ENCODE measurements around the gene OR5M11. TPM values are rescaled to one million over a fixed set of nuclear protein-coding genes. Genes with fewer than 3 reads are reported as not detected.

OR5M11 gene
- total RNA-seq, 1 donor from 2014 or later: not detected

DNA sequence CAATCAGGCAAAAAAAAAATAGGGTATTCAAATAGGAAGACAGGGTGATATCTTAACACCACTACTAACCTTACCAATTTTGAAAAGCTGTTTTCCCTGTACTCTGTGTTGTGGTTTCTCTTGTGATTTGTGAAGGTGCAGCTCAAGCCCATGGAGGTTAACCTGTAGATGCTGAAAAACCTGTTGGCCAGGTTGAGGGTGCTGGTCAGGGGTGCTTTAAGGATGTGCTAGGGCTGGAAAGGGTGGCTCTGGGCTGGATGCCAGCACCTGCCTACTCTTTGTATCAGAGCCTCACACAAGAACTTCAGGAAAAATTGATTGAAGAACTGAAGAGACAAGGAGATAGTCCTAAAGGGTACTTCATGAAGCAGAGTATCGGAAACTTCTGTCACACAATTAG is 33.6 kb downstream of the OR5M11 start:
- no peaks in the 10 kb centered on the region for H3K4me1 ChIP-seq
- H3K4me3 Mint-ChIP-seq: no peak overlapping the region
- H3K27me3 ChIP-seq: no peaks in the 10 kb centered on the region
- no peak for DNase-seq (ENCODE audit: low spot score)
- H3K9me3 Mint-ChIP-seq: no peaks in the 10 kb centered on the region
- no peaks in the 10 kb centered on the region for H3K79me2 ChIP-seq (ENCODE audit: low read depth)
- no peak overlapping the region for H3K27ac Mint-ChIP-seq
- no peak overlapping the region for H3K27ac ChIP-seq
- H3K36me3 Mint-ChIP-seq: no peaks in the 10 kb centered on the region
- no peak overlapping the region for H3K4me3 ChIP-seq
- TF ChIP-seq EZH2phosphoT487 (IDR thresholded peaks at IDR 0.05): no peak
- TF ChIP-seq, protein P1, sequence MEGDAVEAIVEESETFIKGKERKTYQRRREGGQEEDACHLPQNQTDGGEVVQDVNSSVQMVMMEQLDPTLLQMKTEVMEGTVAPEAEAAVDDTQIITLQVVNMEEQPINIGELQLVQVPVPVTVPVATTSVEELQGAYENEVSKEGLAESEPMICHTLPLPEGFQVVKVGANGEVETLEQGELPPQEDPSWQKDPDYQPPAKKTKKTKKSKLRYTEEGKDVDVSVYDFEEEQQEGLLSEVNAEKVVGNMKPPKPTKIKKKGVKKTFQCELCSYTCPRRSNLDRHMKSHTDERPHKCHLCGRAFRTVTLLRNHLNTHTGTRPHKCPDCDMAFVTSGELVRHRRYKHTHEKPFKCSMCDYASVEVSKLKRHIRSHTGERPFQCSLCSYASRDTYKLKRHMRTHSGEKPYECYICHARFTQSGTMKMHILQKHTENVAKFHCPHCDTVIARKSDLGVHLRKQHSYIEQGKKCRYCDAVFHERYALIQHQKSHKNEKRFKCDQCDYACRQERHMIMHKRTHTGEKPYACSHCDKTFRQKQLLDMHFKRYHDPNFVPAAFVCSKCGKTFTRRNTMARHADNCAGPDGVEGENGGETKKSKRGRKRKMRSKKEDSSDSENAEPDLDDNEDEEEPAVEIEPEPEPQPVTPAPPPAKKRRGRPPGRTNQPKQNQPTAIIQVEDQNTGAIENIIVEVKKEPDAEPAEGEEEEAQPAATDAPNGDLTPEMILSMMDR (IDR thresholded peaks at IDR 0.05): no peak
- no peak overlapping the region for H3K4me2 ChIP-seq
- H3K36me3 ChIP-seq: no peaks in the 10 kb centered on the region
- H3F3A ChIP-seq (ENCODE audit: low read depth): no peaks in the 10 kb centered on the region
- no peaks in the 10 kb centered on the region for H4K20me1 ChIP-seq (ENCODE audit: low read depth)
- no peaks in the 10 kb centered on the region for H3K4me1 Mint-ChIP-seq
- H3K27me3 Mint-ChIP-seq (ENCODE audit: insufficient read depth, low read depth): peaks cover 2% of the 10 kb centered on the region
- no peak overlapping the region for H3K9ac ChIP-seq
- no peaks in the 10 kb centered on the region for H3K9me3 ChIP-seq (ENCODE audit: low read depth)
- no peak overlapping the region for H2AFZ ChIP-seq (replicated peaks)

DNA sequence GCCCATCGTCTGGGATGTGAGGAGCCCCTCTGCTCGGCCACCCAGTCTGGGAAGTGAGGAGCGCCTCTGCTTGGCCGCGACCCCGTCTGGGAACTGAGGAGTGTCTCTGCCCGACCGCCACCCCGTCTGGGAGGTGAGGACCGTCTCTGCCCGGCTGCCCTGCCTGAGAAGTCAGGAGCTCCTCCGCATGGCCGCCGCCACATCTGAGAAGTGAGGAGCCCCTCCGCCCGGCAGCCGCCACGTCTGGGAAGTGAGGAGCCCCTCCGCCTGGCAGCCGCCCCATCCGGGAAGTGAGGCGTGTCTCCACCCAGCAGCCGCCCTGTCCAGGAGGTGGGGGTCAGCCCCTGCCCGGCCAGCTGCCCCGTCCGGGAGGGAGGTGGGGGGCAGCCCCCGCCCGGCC is 46.0 kb downstream of the OR5M11 start:
- no peaks in the 10 kb centered on the region for H3K4me1 Mint-ChIP-seq
- DNase-seq (ENCODE audit: low spot score): no peak

DNA sequence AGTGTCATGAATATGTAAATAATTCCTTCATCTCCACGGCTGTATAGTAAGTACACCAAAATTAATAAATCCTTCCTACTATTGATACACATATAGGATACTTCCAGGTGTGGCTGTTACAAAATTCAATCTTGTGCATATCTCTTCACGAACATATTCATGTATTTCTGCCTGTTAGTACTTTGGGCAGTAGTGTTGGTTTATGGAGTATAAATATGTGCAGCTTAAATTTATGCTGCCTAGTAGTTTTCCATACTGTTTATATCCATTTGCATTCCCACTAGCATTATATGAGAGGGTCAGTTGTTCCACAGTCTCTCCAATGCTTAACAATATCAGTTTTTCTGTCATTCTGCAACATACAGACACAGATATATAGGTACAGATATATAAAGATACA is 47.9 kb downstream of the OR5M11 start:
- Histone ChIP-seq H2AFZ (replicated peaks) (no peak overlapping the region), H3K36me3 (no peaks in the 10 kb centered on the region), H3K9me3 (ENCODE audit: low read depth) (no peaks in the 10 kb centered on the region), H3F3A (ENCODE audit: low read depth) (no peaks in the 10 kb centered on the region), H3K4me2 (no peak overlapping the region), H4K20me1 (ENCODE audit: low read depth) (no peaks in the 10 kb centered on the region), H3K4me1 (no peaks in the 10 kb centered on the region), H3K9ac (no peak overlapping the region), H3K79me2 (ENCODE audit: low read depth) (no peaks in the 10 kb centered on the region), H3K4me3 (no peak overlapping the region), H3K27me3 (no peaks in the 10 kb centered on the region), H3K27ac (no peak overlapping the region)
- peaks cover 4% of the 10 kb centered on the region for H3K27me3 Mint-ChIP-seq (ENCODE audit: insufficient read depth, low read depth)
- H3K4me1 Mint-ChIP-seq: no peaks in the 10 kb centered on the region
- no peak overlapping the region for H3K27ac Mint-ChIP-seq
- TF ChIP-seq EZH2phosphoT487 (IDR thresholded peaks at IDR 0.05) (no peak), EZH2 (IDR thresholded peaks at IDR 0.05) (no peak)
- TF ChIP-seq, protein P1 (IDR thresholded peaks at IDR 0.05): no peak
- peaks cover 2% of the 10 kb centered on the region for H3K9me3 Mint-ChIP-seq
- H3K4me3 Mint-ChIP-seq: no peak overlapping the region
- no peaks in the 10 kb centered on the region for H3K36me3 Mint-ChIP-seq
- DNase-seq (ENCODE audit: low spot score): no peak

More for the DNA sequence above, 46.0 kb downstream of the OR5M11 start:
- peaks cover 4% of the 10 kb centered on the region for H3K27me3 Mint-ChIP-seq (ENCODE audit: insufficient read depth, low read depth)
- H3K9me3 ChIP-seq (ENCODE audit: low read depth): no peaks in the 10 kb centered on the region
- peaks cover 2% of the 10 kb centered on the region for H3K9me3 Mint-ChIP-seq
- no peaks in the 10 kb centered on the region for H3K79me2 ChIP-seq (ENCODE audit: low read depth)
- TF ChIP-seq, protein P1 (IDR thresholded peaks at IDR 0.05): no peak
- TF ChIP-seq EZH2 (IDR thresholded peaks at IDR 0.05): no peak
- no peak overlapping the region for H3K4me3 Mint-ChIP-seq
- no peak overlapping the region for H3K27ac ChIP-seq
- H3K36me3 Mint-ChIP-seq: no peaks in the 10 kb centered on the region
- H3K9ac ChIP-seq: no peak overlapping the region
- no peak overlapping the region for H3K4me3 ChIP-seq
- H4K20me1 ChIP-seq (ENCODE audit: low read depth): no peaks in the 10 kb centered on the region
- no peaks in the 10 kb centered on the region for H3K36me3 ChIP-seq
- H3K27ac Mint-ChIP-seq: no peak overlapping the region
- H3K4me2 ChIP-seq: no peak overlapping the region
- H2AFZ ChIP-seq (replicated peaks): no peak overlapping the region
- no peaks in the 10 kb centered on the region for H3K4me1 ChIP-seq
- H3F3A ChIP-seq (ENCODE audit: low read depth): no peaks in the 10 kb centered on the region
- no peaks in the 10 kb centered on the region for H3K27me3 ChIP-seq

Other genes starting within 250 kb of the OR5M11 start
- gene OR8K3, start 228.1 kb downstream of the OR5M11 start, total RNA-seq (ENCODE audit: low replicate concordance): not detected in 2 replicates
- not detected in 2 replicates for gene OR8K1, start 197.2 kb downstream of the OR5M11 start, total RNA-seq (ENCODE audit: low replicate concordance)
- gene OR8J1, start 189.0 kb downstream of the OR5M11 start, total RNA-seq (ENCODE audit: low replicate concordance): not detected in 2 replicates
- not detected in 2 replicates for gene OR8U1, start 167.6 kb downstream of the OR5M11 start, total RNA-seq (ENCODE audit: low replicate concordance)
- gene OR5AL1, start 130.6 kb downstream of the OR5M11 start, total RNA-seq (ENCODE audit: low replicate concordance): not detected in 2 replicates
- gene OR5M3, start 69.9 kb downstream of the OR5M11 start, total RNA-seq (ENCODE audit: low replicate concordance): not detected in 2 replicates
- not detected in 2 replicates for gene OR5M8, start 51.9 kb downstream of the OR5M11 start, total RNA-seq (ENCODE audit: low replicate concordance)
- not detected in 2 replicates for gene OR5M10, start 34.5 kb upstream of the OR5M11 start, total RNA-seq (ENCODE audit: low replicate concordance)
- gene OR5M1, start 71.6 kb upstream of the OR5M11 start, total RNA-seq (ENCODE audit: low replicate concordance): not detected in 2 replicates
- gene OR5AP2, start 99.2 kb upstream of the OR5M11 start, total RNA-seq (ENCODE audit: low replicate concordance): not detected in 2 replicates
- not detected in 2 replicates for gene OR5AR1, start 120.4 kb upstream of the OR5M11 start, total RNA-seq (ENCODE audit: low replicate concordance)
- gene OR9G1, start 155.8 kb upstream of the OR5M11 start, total RNA-seq (ENCODE audit: low replicate concordance): not detected in 2 replicates
- gene OR9G4, start 205.4 kb upstream of the OR5M11 start, total RNA-seq (ENCODE audit: low replicate concordance): not detected in 2 replicates

Data from neural progenitor cell (in vitro differentiated cells).